Measurements from ENCODE around the gene DLGAP1.

DNA sequence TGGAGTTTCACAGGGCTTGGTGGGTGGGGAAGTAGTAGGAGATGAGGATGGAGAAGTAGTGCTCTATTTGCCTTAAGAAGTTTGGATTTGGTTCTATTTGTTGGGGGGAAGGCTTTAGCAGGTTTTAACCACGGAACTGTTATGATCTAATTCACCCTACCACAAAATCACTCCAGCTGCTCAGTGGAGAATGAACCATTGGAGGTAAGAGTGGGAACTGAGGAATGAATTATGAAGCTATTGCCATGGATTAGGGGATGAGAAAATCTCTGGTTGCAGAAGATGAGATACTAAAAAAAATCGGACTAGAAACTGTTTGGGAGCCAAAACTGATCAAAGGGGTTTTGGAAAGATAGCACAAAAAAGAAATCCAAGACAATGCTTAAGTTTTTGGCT is 488.9 kb downstream of the DLGAP1 start:
- TF ChIP-seq, protein P1, sequence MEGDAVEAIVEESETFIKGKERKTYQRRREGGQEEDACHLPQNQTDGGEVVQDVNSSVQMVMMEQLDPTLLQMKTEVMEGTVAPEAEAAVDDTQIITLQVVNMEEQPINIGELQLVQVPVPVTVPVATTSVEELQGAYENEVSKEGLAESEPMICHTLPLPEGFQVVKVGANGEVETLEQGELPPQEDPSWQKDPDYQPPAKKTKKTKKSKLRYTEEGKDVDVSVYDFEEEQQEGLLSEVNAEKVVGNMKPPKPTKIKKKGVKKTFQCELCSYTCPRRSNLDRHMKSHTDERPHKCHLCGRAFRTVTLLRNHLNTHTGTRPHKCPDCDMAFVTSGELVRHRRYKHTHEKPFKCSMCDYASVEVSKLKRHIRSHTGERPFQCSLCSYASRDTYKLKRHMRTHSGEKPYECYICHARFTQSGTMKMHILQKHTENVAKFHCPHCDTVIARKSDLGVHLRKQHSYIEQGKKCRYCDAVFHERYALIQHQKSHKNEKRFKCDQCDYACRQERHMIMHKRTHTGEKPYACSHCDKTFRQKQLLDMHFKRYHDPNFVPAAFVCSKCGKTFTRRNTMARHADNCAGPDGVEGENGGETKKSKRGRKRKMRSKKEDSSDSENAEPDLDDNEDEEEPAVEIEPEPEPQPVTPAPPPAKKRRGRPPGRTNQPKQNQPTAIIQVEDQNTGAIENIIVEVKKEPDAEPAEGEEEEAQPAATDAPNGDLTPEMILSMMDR (IDR thresholded peaks at IDR 0.05 in 2 of 3, conservative IDR thresholded peaks at IDR 0.05 in 1 of 3; ENCODE audit: control insufficient read depth in 2 of 3, extremely low read depth in 1 of 3, insufficient read depth in 1 of 3, low read depth in 3 of 3, low read length in 3 of 3), result no peak
- TF ChIP-seq HDGF (IDR thresholded peaks at IDR 0.05) (no peak), MYC (IDR thresholded peaks at IDR 0.05; ENCODE audit: insufficient read depth, insufficient read length, insufficient replicate concordance, low read length, severe bottlenecking) (no peak)
